ENCODE data around the gene NUTM2G. TPM values are rescaled to one million over a fixed set of nuclear protein-coding genes. Genes with fewer than 3 reads are reported as not detected.
"Not testable (repeated sequence)": the region's sequence is repeated elsewhere in the genome, so short reads cannot be mapped to it uniquely, and the experiment has no call there.

NUTM2G gene
- total RNA-seq, 2 experiments from 2014 or later = 0.13 TPM; not detected in 1

- H2AFZ ChIP-seq (ENCODE audit: low read length); H3K9me2 ChIP-seq (ENCODE audit: insufficient read depth, low read length); H3K4me2 ChIP-seq (ENCODE audit: low read length); H3K4me1 ChIP-seq (ENCODE audit: insufficient read depth, low read length, poor library complexity, severe bottlenecking); H3K79me2 ChIP-seq (ENCODE audit: insufficient read depth, low read depth, low read length); CTCF ChIA-PET (ENCODE audit: unreplicated experiment); H4K20me1 ChIP-seq (ENCODE audit: insufficient read depth, low read length); intact Hi-C loops (cut with micrococcal nuclease; ENCODE audit: unreplicated experiment); H3K9me3 ChIP-seq (ENCODE audit: low read length); BruUV-seq (replicated peaks); POLR2A ChIA-PET; H3K4me3 ChIP-seq (ENCODE audit: low read depth, low read length, poor library complexity, severe bottlenecking); DNase-seq (ENCODE audit: low spot score); H3K36me3 ChIP-seq (ENCODE audit: insufficient read depth, low read length); H3K27ac ChIP-seq (ENCODE audit: low read depth, low read length, poor library complexity, severe bottlenecking): not testable (repeated sequence)
Observed at GRCh38 chr9:96904947-96905722, 23.5 kb upstream of the NUTM2G start.

DNA sequence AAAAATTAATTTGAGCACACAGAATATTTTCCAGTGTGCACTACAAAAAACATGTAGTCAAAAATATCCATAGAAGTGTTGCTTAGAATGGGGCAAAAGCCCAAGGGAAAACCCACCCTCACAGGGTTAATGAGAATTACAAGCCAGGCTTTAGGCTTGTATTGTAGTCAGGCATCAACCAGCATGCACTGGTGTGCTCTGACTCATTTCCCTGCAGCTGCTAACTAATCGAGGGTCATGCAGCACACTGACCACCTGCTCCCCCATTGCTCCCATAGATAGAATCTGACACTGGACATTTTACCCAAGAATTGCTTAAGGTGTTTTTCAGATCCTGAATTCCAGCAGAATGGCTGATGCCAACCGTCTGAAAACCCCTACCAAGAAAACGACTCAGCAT is 20.2 kb upstream of the NUTM2G start:
- H3K9me2 ChIP-seq (ENCODE audit: insufficient read depth, low read length); DNase-seq (ENCODE audit: low spot score); H3K79me2 ChIP-seq (ENCODE audit: insufficient read depth, low read depth, low read length); H3K4me3 ChIP-seq (ENCODE audit: low read depth, low read length, poor library complexity, severe bottlenecking); H3K9me3 ChIP-seq (ENCODE audit: low read length); H3K4me2 ChIP-seq (ENCODE audit: low read length); BruUV-seq (replicated peaks); H4K20me1 ChIP-seq (ENCODE audit: insufficient read depth, low read length); H3K27ac ChIP-seq (ENCODE audit: low read depth, low read length, poor library complexity, severe bottlenecking); H3K36me3 ChIP-seq (ENCODE audit: insufficient read depth, low read length); POLR2A ChIA-PET; H2AFZ ChIP-seq (ENCODE audit: low read length); intact Hi-C loops (cut with micrococcal nuclease; ENCODE audit: unreplicated experiment); H3K4me1 ChIP-seq (ENCODE audit: insufficient read depth, low read length, poor library complexity, severe bottlenecking); CTCF ChIA-PET (ENCODE audit: unreplicated experiment): not testable (repeated sequence)

DNA sequence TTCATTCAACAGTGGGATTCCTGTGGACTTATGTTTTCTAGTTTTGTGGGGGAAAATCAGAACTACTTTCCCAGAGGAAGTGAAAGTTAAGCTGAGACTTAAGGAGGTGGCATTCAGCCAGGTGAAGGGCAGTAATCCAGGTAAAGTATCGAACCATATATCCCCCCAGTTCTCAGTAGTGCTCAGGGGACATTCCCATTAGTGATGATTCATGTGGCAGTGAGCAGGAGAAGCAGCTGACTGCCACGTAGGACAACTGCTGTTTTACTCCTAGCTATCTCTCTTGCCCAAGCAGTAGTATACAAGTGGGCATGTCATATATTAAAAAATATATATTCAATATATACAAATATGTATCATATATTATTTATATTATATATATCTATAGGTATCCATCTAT is 13.1 kb upstream of the NUTM2G start:
- H4K20me1 ChIP-seq (ENCODE audit: insufficient read depth, low read length); H3K4me1 ChIP-seq (ENCODE audit: insufficient read depth, low read length, poor library complexity, severe bottlenecking); H3K36me3 ChIP-seq (ENCODE audit: insufficient read depth, low read length); H2AFZ ChIP-seq (ENCODE audit: low read length); POLR2A ChIA-PET; CTCF ChIA-PET (ENCODE audit: unreplicated experiment); H3K4me3 ChIP-seq (ENCODE audit: low read depth, low read length, poor library complexity, severe bottlenecking); intact Hi-C loops (cut with micrococcal nuclease; ENCODE audit: unreplicated experiment); DNase-seq (ENCODE audit: low spot score); H3K9me3 ChIP-seq (ENCODE audit: low read length); H3K4me2 ChIP-seq (ENCODE audit: low read length); H3K27ac ChIP-seq (ENCODE audit: low read depth, low read length, poor library complexity, severe bottlenecking); H3K79me2 ChIP-seq (ENCODE audit: insufficient read depth, low read depth, low read length); BruUV-seq (replicated peaks); H3K9me2 ChIP-seq (ENCODE audit: insufficient read depth, low read length): not testable (repeated sequence)

GRCh38 chr9:96916531-96916930 is 12.1 kb upstream of the NUTM2G start:
- H3K9me3 ChIP-seq (ENCODE audit: low read length); H4K20me1 ChIP-seq (ENCODE audit: insufficient read depth, low read length); CTCF ChIA-PET (ENCODE audit: unreplicated experiment); H2AFZ ChIP-seq (ENCODE audit: low read length); H3K36me3 ChIP-seq (ENCODE audit: insufficient read depth, low read length); BruUV-seq (replicated peaks); H3K79me2 ChIP-seq (ENCODE audit: insufficient read depth, low read depth, low read length); intact Hi-C loops (cut with micrococcal nuclease; ENCODE audit: unreplicated experiment); H3K27ac ChIP-seq (ENCODE audit: low read depth, low read length, poor library complexity, severe bottlenecking); H3K4me1 ChIP-seq (ENCODE audit: insufficient read depth, low read length, poor library complexity, severe bottlenecking); H3K9me2 ChIP-seq (ENCODE audit: insufficient read depth, low read length); H3K4me2 ChIP-seq (ENCODE audit: low read length); POLR2A ChIA-PET; H3K4me3 ChIP-seq (ENCODE audit: low read depth, low read length, poor library complexity, severe bottlenecking); DNase-seq (ENCODE audit: low spot score): not testable (repeated sequence)

DNA sequence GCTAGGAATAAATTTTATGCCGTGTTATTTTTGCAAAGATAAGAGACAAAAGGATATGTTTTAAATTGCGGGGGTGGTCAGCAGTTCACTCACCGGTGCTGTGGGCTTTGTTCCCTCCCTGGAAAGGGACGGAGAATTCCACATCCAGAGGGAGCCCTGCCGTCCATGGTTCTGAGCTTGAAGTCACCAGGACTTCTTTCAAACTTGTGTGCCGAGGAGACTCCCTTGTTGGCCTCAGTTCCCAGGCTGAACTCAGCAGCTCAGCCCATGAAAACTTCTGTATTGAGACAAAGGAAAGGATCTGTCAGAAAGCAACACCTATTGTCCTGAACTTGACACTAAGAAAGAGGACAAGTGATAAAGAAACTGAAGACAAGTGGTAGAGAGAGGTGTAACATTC is 10.1 kb upstream of the NUTM2G start:
- intact Hi-C loops (cut with micrococcal nuclease; ENCODE audit: unreplicated experiment); POLR2A ChIA-PET; BruUV-seq (replicated peaks): not testable (repeated sequence)

DNA sequence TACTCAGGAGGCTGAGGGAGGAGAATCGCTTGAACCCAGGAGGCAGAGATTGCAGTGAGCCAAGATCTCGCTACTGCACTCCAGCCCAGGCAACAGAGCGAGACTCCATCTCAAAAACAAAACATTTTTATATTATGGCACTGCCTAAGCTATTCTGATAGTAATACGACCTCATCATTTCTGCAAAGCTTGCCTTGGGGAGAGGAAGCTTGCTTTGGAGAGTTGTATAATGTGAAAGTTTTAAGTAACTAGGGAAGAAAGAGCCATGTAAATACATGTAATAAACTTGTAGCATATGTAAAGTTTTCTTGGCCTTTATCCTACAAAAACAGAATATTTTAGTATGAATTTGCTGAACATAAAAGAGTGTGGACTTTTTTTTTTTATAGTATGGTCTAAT is 7.8 kb upstream of the NUTM2G start:
- H3K27ac ChIP-seq (ENCODE audit: low read depth, low read length, poor library complexity, severe bottlenecking); H3K4me3 ChIP-seq (ENCODE audit: low read depth, low read length, poor library complexity, severe bottlenecking); POLR2A ChIA-PET; H3K9me3 ChIP-seq (ENCODE audit: low read length); H3K4me1 ChIP-seq (ENCODE audit: insufficient read depth, low read length, poor library complexity, severe bottlenecking); H3K4me2 ChIP-seq (ENCODE audit: low read length); H3K9me2 ChIP-seq (ENCODE audit: insufficient read depth, low read length); BruUV-seq (replicated peaks); intact Hi-C loops (cut with micrococcal nuclease; ENCODE audit: unreplicated experiment); CTCF ChIA-PET (ENCODE audit: unreplicated experiment); DNase-seq (ENCODE audit: low spot score); H3K79me2 ChIP-seq (ENCODE audit: insufficient read depth, low read depth, low read length); H3K36me3 ChIP-seq (ENCODE audit: insufficient read depth, low read length); H4K20me1 ChIP-seq (ENCODE audit: insufficient read depth, low read length); H2AFZ ChIP-seq (ENCODE audit: low read length): not testable (repeated sequence)

More for the DNA sequence above, 10.1 kb upstream of the NUTM2G start:
- H4K20me1 ChIP-seq (ENCODE audit: insufficient read depth, low read length); H3K9me3 ChIP-seq (ENCODE audit: low read length); H3K79me2 ChIP-seq (ENCODE audit: insufficient read depth, low read depth, low read length); H3K4me1 ChIP-seq (ENCODE audit: insufficient read depth, low read length, poor library complexity, severe bottlenecking); H3K36me3 ChIP-seq (ENCODE audit: insufficient read depth, low read length); H3K4me2 ChIP-seq (ENCODE audit: low read length); H3K4me3 ChIP-seq (ENCODE audit: low read depth, low read length, poor library complexity, severe bottlenecking); H3K9me2 ChIP-seq (ENCODE audit: insufficient read depth, low read length); H2AFZ ChIP-seq (ENCODE audit: low read length); DNase-seq (ENCODE audit: low spot score); CTCF ChIA-PET (ENCODE audit: unreplicated experiment); H3K27ac ChIP-seq (ENCODE audit: low read depth, low read length, poor library complexity, severe bottlenecking): not testable (repeated sequence)

DNA sequence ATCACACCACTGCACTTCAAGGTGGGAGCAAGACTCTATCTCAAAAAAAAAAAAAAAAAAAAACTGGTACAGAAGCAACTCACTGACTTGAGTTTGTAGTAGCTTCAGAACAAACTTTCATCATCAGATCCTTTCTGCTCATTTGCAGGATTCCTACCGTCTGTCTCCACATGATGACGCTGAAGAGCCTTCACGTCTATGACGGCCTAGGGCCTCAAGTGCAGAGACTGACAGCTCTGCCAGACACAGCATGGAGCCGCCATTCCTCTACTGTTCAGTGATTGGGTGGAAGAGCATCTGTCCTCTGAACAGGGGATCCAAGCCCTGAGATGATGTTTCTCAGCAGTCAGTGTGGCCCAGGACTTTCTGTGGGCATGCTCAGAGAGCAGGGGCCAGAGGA is 3.1 kb upstream of the NUTM2G start:
- DNase-seq (ENCODE audit: low spot score); H3K9me2 ChIP-seq (ENCODE audit: insufficient read depth, low read length); H3K27ac ChIP-seq (ENCODE audit: low read depth, low read length, poor library complexity, severe bottlenecking); H2AFZ ChIP-seq (ENCODE audit: low read length); H3K4me2 ChIP-seq (ENCODE audit: low read length); H4K20me1 ChIP-seq (ENCODE audit: insufficient read depth, low read length); H3K36me3 ChIP-seq (ENCODE audit: insufficient read depth, low read length); H3K9me3 ChIP-seq (ENCODE audit: low read length); H3K4me1 ChIP-seq (ENCODE audit: insufficient read depth, low read length, poor library complexity, severe bottlenecking); intact Hi-C loops (cut with micrococcal nuclease; ENCODE audit: unreplicated experiment); CTCF ChIA-PET (ENCODE audit: unreplicated experiment); BruUV-seq (replicated peaks); POLR2A ChIA-PET; H3K79me2 ChIP-seq (ENCODE audit: insufficient read depth, low read depth, low read length); H3K4me3 ChIP-seq (ENCODE audit: low read depth, low read length, poor library complexity, severe bottlenecking): not testable (repeated sequence)
